Suppressor macrophage (primary cell): ENCODE data around the gene ACTL6B.

Experiments
- DNase-seq, 4 experiments: peaks; one replicate each; pipeline ENCODE4 v3.0.0-alpha.2; 2020 to 2022

The ACTL6B gene

DNA sequence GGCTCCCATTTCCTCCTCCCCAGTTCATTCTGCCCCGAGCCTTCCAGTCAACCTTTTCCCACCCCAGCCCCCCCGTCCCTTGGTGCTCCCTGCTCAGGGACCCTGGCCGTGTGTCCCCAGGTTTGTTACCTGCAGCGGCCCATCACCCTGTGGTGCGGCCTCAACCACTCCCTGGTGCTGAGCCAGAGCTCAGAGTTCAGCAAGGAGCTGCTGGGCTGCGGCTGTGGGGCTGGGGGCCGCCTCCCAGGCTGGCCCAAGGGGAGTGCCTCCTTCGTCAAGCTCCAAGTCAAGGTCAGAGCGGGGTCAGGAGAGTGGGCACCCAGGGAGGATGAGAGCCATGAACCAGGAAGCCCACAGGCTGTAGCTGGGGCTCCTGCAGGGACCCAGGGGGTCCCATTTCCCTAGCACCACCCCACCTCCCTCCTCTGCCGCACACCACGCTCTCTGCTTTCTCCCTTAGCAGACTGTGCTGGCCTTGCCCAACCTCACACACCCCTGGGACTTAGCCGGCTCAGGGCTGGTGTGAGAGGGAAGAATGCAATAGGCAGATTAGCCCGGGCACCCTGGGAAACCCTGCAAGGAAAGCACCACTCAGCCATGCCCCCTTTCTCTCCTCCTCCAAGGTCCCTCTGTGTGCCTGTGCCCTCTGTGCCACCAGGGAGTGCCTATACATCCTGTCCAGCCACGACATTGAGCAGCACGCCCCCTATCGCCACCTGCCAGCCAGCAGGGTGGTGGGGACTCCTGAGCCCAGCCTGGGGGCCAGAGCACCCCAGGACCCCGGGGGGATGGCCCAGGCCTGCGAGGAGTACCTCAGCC lies 56.1 kb downstream of the ACTL6B start:
- DNase-seq: no peak

DNA sequence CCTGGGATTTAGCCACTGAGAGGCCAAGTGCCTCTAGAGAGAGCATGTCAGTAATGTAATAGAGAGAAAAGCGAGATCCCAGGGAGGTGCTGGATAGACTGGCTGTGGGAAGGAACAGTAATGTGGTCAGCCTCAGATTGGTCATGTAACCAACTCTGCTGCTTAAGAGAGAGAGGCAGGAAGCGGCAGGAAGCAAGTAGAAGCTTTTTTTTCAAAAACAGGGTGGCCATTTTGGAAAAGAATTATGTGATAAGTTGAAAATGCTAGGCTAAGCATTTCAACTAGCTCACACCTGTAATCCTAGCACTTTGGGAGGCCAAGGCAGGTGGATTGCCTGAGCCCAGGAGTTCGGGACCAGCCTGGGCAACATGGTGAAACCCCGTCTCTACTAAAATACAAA lies 57.8 kb downstream of the ACTL6B start:
- no peak for DNase-seq

- DNase-seq: no peak
Observed at GRCh38 chr7:100595188-100595587, 61.1 kb downstream of the ACTL6B start.
